Adrenal gland (tissue), 5 donors: Measurements from ENCODE around the gene YTHDF1.

Experiments
- POLR2A ChIP-seq, 2 donors: fragments of 450-650 bp; IDR thresholded peaks; one replicate each; pipeline ENCODE4 v1.6.1; 2017; ENCODE audit warnings: antibody characterized with exemption in 2 of 2, mild to moderate bottlenecking in 2 of 2, moderate library complexity in 1 of 2
- TF ChIP-seq, protein P1 (sequence below), 6 experiments: fragments of 450-650 bp in 4 of 6; fragments of 200-600 bp in 2 of 6; sonication (generic) in 1 of 6; IDR thresholded peaks; 1 replicate in 5 of 6; 2 replicates in 1 of 6; pipeline versions ENCODE4 v1.5.1 to v1.8.0; 2016 to 2021; ENCODE audit warnings: antibody characterized with exemption in 6 of 6, mild to moderate bottlenecking in 2 of 6, moderate library complexity in 1 of 6
- donor health status: DM: no; HTN: no; CAD: no.

DNA sequence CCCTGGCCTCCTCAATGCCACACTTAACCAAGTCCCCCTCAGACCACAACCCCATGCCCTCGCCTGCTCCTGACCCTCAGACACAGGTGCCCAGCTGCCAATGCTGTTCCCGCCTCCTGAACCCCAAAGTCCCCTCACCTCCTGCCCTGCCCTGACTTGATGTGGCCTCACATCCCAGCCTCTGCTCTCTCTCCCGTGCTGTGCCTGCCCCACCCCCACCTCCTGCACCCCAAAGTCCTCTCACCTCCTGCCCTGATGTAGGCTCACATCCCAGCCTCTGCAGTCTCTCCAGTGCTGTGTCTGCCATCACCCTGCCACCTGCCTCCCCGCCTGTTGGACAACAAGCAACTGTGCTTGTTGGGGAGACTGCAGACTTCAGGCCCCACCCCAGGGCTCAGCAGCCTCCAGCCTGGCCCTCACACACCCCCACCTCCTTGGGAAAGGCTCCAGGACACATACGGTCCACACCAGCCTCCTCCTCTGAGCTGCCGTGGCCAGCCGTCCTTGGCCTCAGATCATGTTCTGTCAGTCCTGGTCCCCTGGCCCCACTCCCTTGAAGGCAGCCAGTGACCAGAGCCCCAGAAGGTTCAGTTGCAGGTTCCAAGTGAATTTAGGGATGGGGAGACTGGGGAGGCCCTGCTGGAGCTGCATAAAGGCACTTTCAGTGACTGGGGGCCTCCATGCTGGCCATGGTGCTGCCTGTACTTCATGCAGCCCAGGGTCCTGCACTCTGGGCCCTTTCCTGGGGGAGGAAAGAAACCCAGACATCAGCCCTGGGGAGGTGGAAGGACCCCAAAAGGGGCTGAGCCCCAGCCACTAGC lies 28.4 kb downstream of the YTHDF1 start:
- TF ChIP-seq POLR2A (IDR thresholded peaks at IDR 0.05) = no peak
- TF ChIP-seq, protein P1, sequence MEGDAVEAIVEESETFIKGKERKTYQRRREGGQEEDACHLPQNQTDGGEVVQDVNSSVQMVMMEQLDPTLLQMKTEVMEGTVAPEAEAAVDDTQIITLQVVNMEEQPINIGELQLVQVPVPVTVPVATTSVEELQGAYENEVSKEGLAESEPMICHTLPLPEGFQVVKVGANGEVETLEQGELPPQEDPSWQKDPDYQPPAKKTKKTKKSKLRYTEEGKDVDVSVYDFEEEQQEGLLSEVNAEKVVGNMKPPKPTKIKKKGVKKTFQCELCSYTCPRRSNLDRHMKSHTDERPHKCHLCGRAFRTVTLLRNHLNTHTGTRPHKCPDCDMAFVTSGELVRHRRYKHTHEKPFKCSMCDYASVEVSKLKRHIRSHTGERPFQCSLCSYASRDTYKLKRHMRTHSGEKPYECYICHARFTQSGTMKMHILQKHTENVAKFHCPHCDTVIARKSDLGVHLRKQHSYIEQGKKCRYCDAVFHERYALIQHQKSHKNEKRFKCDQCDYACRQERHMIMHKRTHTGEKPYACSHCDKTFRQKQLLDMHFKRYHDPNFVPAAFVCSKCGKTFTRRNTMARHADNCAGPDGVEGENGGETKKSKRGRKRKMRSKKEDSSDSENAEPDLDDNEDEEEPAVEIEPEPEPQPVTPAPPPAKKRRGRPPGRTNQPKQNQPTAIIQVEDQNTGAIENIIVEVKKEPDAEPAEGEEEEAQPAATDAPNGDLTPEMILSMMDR (IDR thresholded peaks at IDR 0.05) = no peak
